ENCODE data around the gene CD274. TPM values are rescaled to one million over a fixed set of nuclear protein-coding genes. Genes with fewer than 3 reads are reported as not detected.
"Not testable (repeated sequence)": the region's sequence is repeated elsewhere in the genome, so short reads cannot be mapped to it uniquely, and the experiment has no call there.

Gene CD274
- total RNA-seq, 1 experiment from 2014 or later, result 2.5 TPM

GRCh38 chr9:5475611-5476010 lies 25.3 kb downstream of the CD274 start:
- H2AFZ ChIP-seq (ENCODE audit: low read depth, low read length, poor library complexity, severe bottlenecking); DNase-seq (ENCODE audit: low read depth, low spot score); ATAC-seq; BruUV-seq (replicated peaks); POLR2A ChIA-PET; H3K79me2 ChIP-seq (ENCODE audit: insufficient read depth, low read length); H3K9ac ChIP-seq (ENCODE audit: low read length); H3K36me3 ChIP-seq (ENCODE audit: control insufficient read depth in 1 of 2, insufficient read depth in 2 of 2, low read length in 2 of 2); H3K9me2 ChIP-seq (ENCODE audit: insufficient read depth); H3K4me1 ChIP-seq (ENCODE audit: control insufficient read depth in 1 of 2, insufficient read depth in 2 of 2, low read length in 2 of 2); H3K9me3 ChIP-seq (ENCODE audit: control insufficient read depth in 1 of 2, insufficient read depth in 1 of 2, low read depth in 1 of 2, low read length in 2 of 2); CTCF ChIA-PET; H3K27me3 ChIP-seq (ENCODE audit: insufficient read depth, low read length); H3K4me3 ChIP-seq (replicated peaks in 1 of 2; ENCODE audit: low read depth in 1 of 2, low read length in 2 of 2); H3K4me2 ChIP-seq (ENCODE audit: low read length); H3K27ac ChIP-seq (ENCODE audit: low read depth, low read length); RAD21 ChIA-PET (ENCODE audit: low non-redundant PET in 1 of 2, low total read pairs in 2 of 2, uncharacterized antibody in 2 of 2, unreplicated experiment in 2 of 2); intact Hi-C loops (cut with micrococcal nuclease); H4K20me1 ChIP-seq (ENCODE audit: insufficient read depth): not testable (repeated sequence)

- Histone ChIP-seq H3K4me1 (ENCODE audit: control insufficient read depth in 1 of 2, insufficient read depth in 2 of 2, low read length in 2 of 2) (no peaks in the 10 kb centered on the region), H3K36me3 (ENCODE audit: control insufficient read depth in 1 of 2, insufficient read depth in 2 of 2, low read length in 2 of 2) (no peaks in the 10 kb centered on the region), H4K20me1 (ENCODE audit: insufficient read depth) (no peaks in the 10 kb centered on the region), H3K27me3 (ENCODE audit: insufficient read depth, low read length) (no peaks in the 10 kb centered on the region), H3K9ac (ENCODE audit: low read length) (no peak overlapping the region), H3K9me2 (ENCODE audit: insufficient read depth) (no peaks in the 10 kb centered on the region), H3K79me2 (ENCODE audit: insufficient read depth, low read length) (no peaks in the 10 kb centered on the region), H3K4me3 (replicated peaks in 1 of 2; ENCODE audit: low read depth in 1 of 2, low read length in 2 of 2) (no peak overlapping the region), H2AFZ (ENCODE audit: low read depth, low read length, poor library complexity, severe bottlenecking) (no peak overlapping the region), H3K27ac (ENCODE audit: low read depth, low read length) (no peak overlapping the region), H3K9me3 (ENCODE audit: control insufficient read depth in 1 of 2, insufficient read depth in 1 of 2, low read depth in 1 of 2, low read length in 2 of 2) (no peaks in the 10 kb centered on the region), H3K4me2 (ENCODE audit: low read length) (no peak overlapping the region)
- TF ChIP-seq RAD21 (IDR thresholded peaks at IDR 0.05; ENCODE audit: low read depth), result no peak
- no peak for TF ChIP-seq POLR2AphosphoS5 (IDR thresholded peaks at IDR 0.05; ENCODE audit: low read depth, low read length)
- ChIA-PET POLR2A (no interaction called here), CTCF (no interaction called here), RAD21 (ENCODE audit: low non-redundant PET in 1 of 2, low total read pairs in 2 of 2, uncharacterized antibody in 2 of 2, unreplicated experiment in 2 of 2) (no interaction called here)
- intact Hi-C loops (cut with micrococcal nuclease), result loop anchor here (2.0 kb wide), 1 partner anchor 15 kb away; no protein-coding TSS in a partner anchor
- ATAC-seq, result no peak
- no peak for DNase-seq (ENCODE audit: low read depth, low spot score)
- BruUV-seq (replicated peaks), result no TSS peak
These were observed 27.9 kb downstream of the CD274 start for GRCh38 chr9:5478206-5478605.
